Measurements from ENCODE around the gene DOCK3. TPM values are rescaled to one million over a fixed set of nuclear protein-coding genes. Genes with fewer than 3 reads are reported as not detected.

Gene DOCK3
- total RNA-seq, 1 experiment from 2014 or later = 5.6 TPM

GRCh38 chr3:51024121-51024520 lies 349.4 kb downstream of the DOCK3 start:
- H3K9me3 Mint-ChIP-seq = peaks cover 32% of the 10 kb centered on the region
- DNase-seq (ENCODE audit: low spot score) (no peak), ATAC-seq (no peak)
- no peaks in the 10 kb centered on the region for H3K27me3 Mint-ChIP-seq (ENCODE audit: low read depth)
- H3K4me1 Mint-ChIP-seq = peaks cover 12% of the 10 kb centered on the region
- ChIA-PET CTCF (interaction anchor here (1.4 kb wide), 1 partner anchor 76 kb away, joined by 5 read pairs; no protein-coding TSS in a partner anchor), POLR2A (no interaction called here)
- H3K27ac Mint-ChIP-seq = no peak overlapping the region
- H3K4me3 Mint-ChIP-seq = no peak overlapping the region
- TF ChIP-seq MLX (CRISPR knock-in tag; IDR thresholded peaks at IDR 0.05) (no peak), FOXJ3 (CRISPR knock-in tag; IDR thresholded peaks at IDR 0.05; ENCODE audit: borderline replicate concordance) (no peak), E2F5 (CRISPR knock-in tag; IDR thresholded peaks at IDR 0.05) (no peak), SP1 (CRISPR knock-in tag; conservative IDR thresholded peaks at IDR 0.05) (no peak), NFATC4 (CRISPR knock-in tag; IDR thresholded peaks at IDR 0.05) (no peak), TP53 (CRISPR knock-in tag; IDR thresholded peaks at IDR 0.05) (no peak), ZNF138 (CRISPR knock-in tag; conservative IDR thresholded peaks at IDR 0.05) (no peak), IRF2 (CRISPR knock-in tag; IDR thresholded peaks at IDR 0.05; ENCODE audit: borderline replicate concordance, low read depth) (no peak), NR1H2 (CRISPR knock-in tag; IDR thresholded peaks at IDR 0.05) (no peak), ZNF532 (CRISPR knock-in tag; IDR thresholded peaks at IDR 0.05; ENCODE audit: borderline replicate concordance) (no peak), CREM (CRISPR knock-in tag; IDR thresholded peaks at IDR 0.05) (no peak), FOXK1 (CRISPR knock-in tag; IDR thresholded peaks at IDR 0.05) (no peak), CDX4 (CRISPR knock-in tag; IDR thresholded peaks at IDR 0.05; ENCODE audit: borderline replicate concordance) (no peak), PREB (CRISPR knock-in tag; IDR thresholded peaks at IDR 0.05; ENCODE audit: borderline replicate concordance) (no peak), FOXP4 (CRISPR knock-in tag; IDR thresholded peaks at IDR 0.05) (no peak), ZBTB43 (CRISPR knock-in tag; IDR thresholded peaks at IDR 0.05) (no peak), ZNF281 (CRISPR knock-in tag; IDR thresholded peaks at IDR 0.05) (no peak)
- H3K36me3 Mint-ChIP-seq = peaks cover 3% of the 10 kb centered on the region

Measured in WTC11 (cell line).